Duodenal mucosa (tissue), 2 donors: Measurements from ENCODE around the gene PRXL2A.

Experiments used
- H3K27ac ChIP-seq: one replicate; pipeline ENCODE4 v1.7.0; 2013; ENCODE audit warnings: low read depth, low read length
- H3K27me3 ChIP-seq, 2 donors: one replicate each; pipeline ENCODE4 v1.7.0; 2013; ENCODE audit warnings: low read length in 2 of 2, control low read depth in 1 of 2; ENCODE audit not compliant: insufficient read depth in 2 of 2, control insufficient read depth in 1 of 2
- H3K36me3 ChIP-seq, 2 donors: one replicate each; pipeline ENCODE4 v1.7.0; 2013; ENCODE audit warnings: low read length in 2 of 2, control low read depth in 1 of 2; ENCODE audit not compliant: insufficient read depth in 2 of 2, control insufficient read depth in 1 of 2
- H3K4me1 ChIP-seq, 2 donors: one replicate each; pipeline ENCODE4 v1.7.0; 2013; ENCODE audit warnings: low read length in 2 of 2, control low read depth in 1 of 2; ENCODE audit not compliant: insufficient read depth in 2 of 2, control insufficient read depth in 1 of 2
- H3K4me3 ChIP-seq, 2 donors: one replicate each; pipeline ENCODE4 v1.7.0; 2013; ENCODE audit warnings: low read length in 2 of 2, low read depth in 1 of 2
- H3K9ac ChIP-seq, 2 donors: one replicate each; pipeline ENCODE4 v1.7.0; 2013; ENCODE audit warnings: low read length in 2 of 2, low read depth in 1 of 2
- H3K9me3 ChIP-seq, 2 donors: one replicate each; pipeline ENCODE4 v1.7.0; 2013; ENCODE audit warnings: low read length in 2 of 2, control low read depth in 1 of 2; ENCODE audit not compliant: control insufficient read depth in 1 of 2

PRXL2A gene

GRCh38 chr10:80466724-80467326, 58.5 kb downstream of the PRXL2A start:
- no peaks in the 10 kb centered on the region for H3K9me3 ChIP-seq
- H3K4me1 ChIP-seq: peaks cover 57 to 89% of the 10 kb centered on the region in 2 donors
- no peak overlapping the region for H3K27ac ChIP-seq
- no peaks in the 10 kb centered on the region for H3K27me3 ChIP-seq
- no peak overlapping the region for H3K9ac ChIP-seq
- peaks cover 5 to 7% of the 10 kb centered on the region in 2 donors for H3K36me3 ChIP-seq
- H3K4me3 ChIP-seq: no peak overlapping the region

DNA sequence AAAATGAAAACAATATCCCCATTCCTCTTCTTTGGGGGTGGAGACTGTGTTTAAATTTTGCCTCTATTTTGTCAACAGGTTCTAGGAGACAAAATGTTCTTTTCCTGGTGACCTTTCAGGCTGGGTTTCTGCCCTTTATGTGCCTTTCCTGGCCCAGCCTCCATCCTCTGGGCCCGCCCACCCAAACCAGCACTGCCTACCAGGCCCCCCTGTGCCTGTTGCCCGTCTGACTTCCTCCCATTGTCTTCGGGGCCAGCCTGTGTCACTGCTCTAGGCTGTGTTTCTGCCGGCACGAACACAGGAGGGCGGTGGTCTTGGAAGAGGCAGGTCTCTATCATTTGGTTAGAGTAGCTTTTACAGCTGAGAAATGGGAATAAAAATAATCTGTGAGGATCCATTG, 59.7 kb downstream of the PRXL2A start:
- Histone ChIP-seq H3K27me3 (no peaks in the 10 kb centered on the region), H3K4me3 (no peak overlapping the region), H3K27ac (no peak overlapping the region), H3K36me3 (peaks cover 8 to 12% of the 10 kb centered on the region in 2 donors), H3K9me3 (no peaks in the 10 kb centered on the region), H3K4me1 (peaks cover 54 to 91% of the 10 kb centered on the region in 2 donors), H3K9ac (peak overlapping the region in 1 of 2 donors; percentile 14)

DNA sequence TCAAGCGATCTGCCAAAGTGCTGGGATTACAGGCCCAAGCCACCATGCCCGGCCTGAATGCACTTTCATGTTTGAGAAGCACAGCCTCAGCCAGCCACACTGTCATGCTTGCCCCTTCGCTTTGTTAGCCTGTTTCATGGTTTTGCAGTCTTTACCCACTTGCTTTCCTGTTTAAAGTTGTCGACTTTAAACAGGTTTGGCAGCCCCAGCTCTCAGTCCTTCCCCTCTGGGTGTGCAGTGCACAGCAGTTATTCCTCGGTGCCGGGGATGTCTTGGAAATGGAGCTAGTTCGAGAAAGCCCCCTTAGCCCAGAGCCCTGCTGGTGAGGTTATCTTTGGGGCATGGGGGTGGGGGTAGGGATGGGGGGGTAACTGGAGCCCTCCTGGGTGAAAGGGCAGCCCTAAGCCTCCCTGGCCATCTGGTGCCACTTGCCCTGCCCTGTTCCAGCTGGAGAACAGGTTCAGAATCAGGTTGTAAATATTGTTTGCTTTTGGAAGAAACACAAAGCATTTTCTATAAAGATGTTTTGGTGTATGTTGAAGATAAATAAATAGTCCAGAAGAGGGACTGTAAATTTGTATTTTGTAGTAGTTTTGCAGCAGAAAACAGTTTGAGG, 60.6 kb downstream of the PRXL2A start:
- peaks cover 50 to 89% of the 10 kb centered on the region in 2 donors for H3K4me1 ChIP-seq
- H3K9me3 ChIP-seq: no peaks in the 10 kb centered on the region
- peak overlapping the region in 1 of 2 donors; percentile 7 for H3K9ac ChIP-seq
- no peak overlapping the region for H3K27ac ChIP-seq
- no peak overlapping the region for H3K4me3 ChIP-seq
- no peaks in the 10 kb centered on the region for H3K27me3 ChIP-seq
- peaks cover 14 to 15% of the 10 kb centered on the region in 2 donors for H3K36me3 ChIP-seq

DNA sequence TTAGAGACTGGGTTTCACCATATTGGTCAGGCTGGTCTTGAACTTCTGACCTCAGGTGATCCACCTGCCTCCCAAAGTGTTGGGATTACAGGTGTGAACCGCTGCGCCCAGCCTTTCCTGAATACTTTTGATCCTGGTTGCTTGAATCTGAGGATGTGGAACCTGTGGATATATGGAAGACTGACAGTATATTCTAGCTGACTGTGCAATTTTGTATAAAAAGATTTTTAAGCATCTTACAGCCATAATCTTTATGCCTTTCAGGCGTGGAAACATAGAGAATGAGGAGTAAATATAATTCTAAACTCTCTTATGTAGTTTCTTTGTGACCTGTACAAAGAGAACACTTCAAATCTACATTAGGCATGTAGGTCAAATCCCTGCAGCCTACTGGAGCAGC, 61.9 kb downstream of the PRXL2A start:
- Histone ChIP-seq H3K36me3 (peaks cover 14 to 16% of the 10 kb centered on the region in 2 donors), H3K9ac (no peak overlapping the region), H3K4me1 (peaks cover 48 to 87% of the 10 kb centered on the region in 2 donors), H3K27me3 (no peaks in the 10 kb centered on the region), H3K27ac (no peak overlapping the region), H3K9me3 (no peaks in the 10 kb centered on the region), H3K4me3 (no peak overlapping the region)

GRCh38 chr10:80471001-80471400, 62.6 kb downstream of the PRXL2A start:
- H3K4me1 ChIP-seq: peaks cover 45 to 80% of the 10 kb centered on the region in 2 donors
- H3K27ac ChIP-seq: no peak overlapping the region
- H3K9me3 ChIP-seq: no peaks in the 10 kb centered on the region
- no peaks in the 10 kb centered on the region for H3K27me3 ChIP-seq
- no peak overlapping the region for H3K4me3 ChIP-seq
- peaks cover 14 to 16% of the 10 kb centered on the region in 2 donors for H3K36me3 ChIP-seq
- H3K9ac ChIP-seq: peak overlapping the region in 1 of 2 donors; percentile 0

DNA sequence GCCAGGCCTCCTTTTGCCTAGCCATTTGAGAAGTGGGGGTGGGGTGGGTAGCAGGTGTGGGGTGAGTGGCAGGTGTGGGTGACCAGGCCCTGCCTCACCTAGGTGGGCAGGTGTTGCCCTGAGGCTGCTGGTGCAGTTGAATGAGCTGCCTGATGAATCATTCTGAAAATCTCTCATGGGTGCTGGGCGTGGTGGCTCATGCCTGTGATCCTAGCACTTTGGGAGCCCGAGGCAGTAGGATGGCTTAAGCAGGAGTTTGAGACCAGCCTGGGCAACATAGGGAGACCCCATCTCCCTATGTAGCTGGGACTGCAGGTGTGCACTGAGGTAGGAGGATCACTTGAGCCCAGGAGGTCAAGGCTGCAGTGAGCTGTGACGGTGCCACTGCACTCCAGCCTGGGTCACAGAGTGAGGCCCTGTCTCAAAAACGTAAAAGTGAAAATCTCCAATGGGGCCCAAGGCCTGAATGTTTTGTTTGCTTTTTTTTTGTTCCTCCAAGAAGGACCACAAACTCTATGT, 63.4 kb downstream of the PRXL2A start:
- Histone ChIP-seq H3K36me3 (peaks cover 14 to 16% of the 10 kb centered on the region in 2 donors), H3K4me3 (no peak overlapping the region), H3K27ac (no peak overlapping the region), H3K9ac (no peak overlapping the region), H3K9me3 (no peaks in the 10 kb centered on the region), H3K4me1 (peaks cover 45 to 74% of the 10 kb centered on the region in 2 donors), H3K27me3 (no peaks in the 10 kb centered on the region)

- no peak overlapping the region for H3K4me3 ChIP-seq
- H3K4me1 ChIP-seq: peaks cover 45 to 71% of the 10 kb centered on the region in 2 donors
- H3K36me3 ChIP-seq: peaks cover 14 to 19% of the 10 kb centered on the region in 2 donors
- H3K9ac ChIP-seq: no peak overlapping the region
- no peaks in the 10 kb centered on the region for H3K27me3 ChIP-seq
- H3K9me3 ChIP-seq: no peaks in the 10 kb centered on the region
- no peak overlapping the region for H3K27ac ChIP-seq
Measured at GRCh38 chr10:80472234-80473095, 64.1 kb downstream of the PRXL2A start.

- Histone ChIP-seq H3K9ac (no peak overlapping the region), H3K27me3 (no peaks in the 10 kb centered on the region), H3K4me1 (peaks cover 44 to 64% of the 10 kb centered on the region in 2 donors), H3K27ac (no peak overlapping the region), H3K4me3 (no peak overlapping the region), H3K36me3 (peaks cover 14 to 24% of the 10 kb centered on the region in 2 donors), H3K9me3 (peaks cover 0 to under 1% of the 10 kb centered on the region in 2 donors)
Measured at GRCh38 chr10:80473096-80473657, 64.8 kb downstream of the PRXL2A start.

GRCh38 chr10:80473692-80474596, 65.6 kb downstream of the PRXL2A start:
- H3K4me3 ChIP-seq: no peak overlapping the region
- H3K9me3 ChIP-seq: peaks cover 0 to 5% of the 10 kb centered on the region in 2 donors
- H3K4me1 ChIP-seq: peaks cover 37 to 56% of the 10 kb centered on the region in 2 donors
- H3K27ac ChIP-seq: no peak overlapping the region
- peaks cover 18 to 24% of the 10 kb centered on the region in 2 donors for H3K36me3 ChIP-seq
- H3K27me3 ChIP-seq: no peaks in the 10 kb centered on the region
- H3K9ac ChIP-seq: no peak overlapping the region
